ENCODE measurements around the gene INTS11.

Gene INTS11

DNA sequence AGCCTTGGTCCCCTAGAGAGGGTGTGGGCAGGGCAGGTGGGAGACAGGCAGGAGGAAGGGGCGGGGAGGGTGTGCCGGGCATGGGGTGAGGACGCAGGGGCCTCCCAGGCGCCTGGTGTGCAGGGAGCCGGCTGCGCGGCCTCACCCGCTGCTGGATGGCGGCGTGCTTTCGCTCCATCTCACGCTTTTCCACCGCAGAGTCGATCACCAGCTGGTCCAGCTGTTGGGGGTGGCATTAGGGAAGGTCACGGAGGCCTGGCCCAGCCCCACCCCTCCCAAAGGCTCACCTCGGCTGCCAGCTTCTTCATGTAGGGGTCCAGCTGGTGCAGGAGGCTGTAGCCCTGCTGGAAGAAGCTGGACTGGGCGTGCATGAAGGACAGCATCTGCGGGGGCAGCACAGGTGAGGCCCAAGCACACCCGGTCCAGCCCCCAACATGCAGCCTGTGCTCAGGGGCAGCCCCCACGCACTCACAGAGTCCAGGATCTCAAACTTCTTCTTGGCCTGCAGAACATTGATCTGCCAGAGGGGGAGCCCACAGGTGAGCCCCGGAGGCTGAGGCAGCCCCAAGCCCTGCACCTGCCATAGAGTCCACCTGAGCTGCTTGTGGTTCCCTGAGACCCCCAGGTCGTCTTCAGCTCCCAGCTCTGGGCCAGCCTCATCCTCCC is 24.6 kb downstream of the INTS11 start:
- Mint-ChIP-seq H3K27me3 (no peaks in the 10 kb centered on the region), H3K36me3 (no peaks in the 10 kb centered on the region), H3K27ac (no peak overlapping the region), H3K4me3 (no peak overlapping the region), H3K9me3 (ENCODE audit: low read depth) (no peaks in the 10 kb centered on the region), H3K4me1 (ENCODE audit: low read depth) (no peaks in the 10 kb centered on the region)

DNA sequence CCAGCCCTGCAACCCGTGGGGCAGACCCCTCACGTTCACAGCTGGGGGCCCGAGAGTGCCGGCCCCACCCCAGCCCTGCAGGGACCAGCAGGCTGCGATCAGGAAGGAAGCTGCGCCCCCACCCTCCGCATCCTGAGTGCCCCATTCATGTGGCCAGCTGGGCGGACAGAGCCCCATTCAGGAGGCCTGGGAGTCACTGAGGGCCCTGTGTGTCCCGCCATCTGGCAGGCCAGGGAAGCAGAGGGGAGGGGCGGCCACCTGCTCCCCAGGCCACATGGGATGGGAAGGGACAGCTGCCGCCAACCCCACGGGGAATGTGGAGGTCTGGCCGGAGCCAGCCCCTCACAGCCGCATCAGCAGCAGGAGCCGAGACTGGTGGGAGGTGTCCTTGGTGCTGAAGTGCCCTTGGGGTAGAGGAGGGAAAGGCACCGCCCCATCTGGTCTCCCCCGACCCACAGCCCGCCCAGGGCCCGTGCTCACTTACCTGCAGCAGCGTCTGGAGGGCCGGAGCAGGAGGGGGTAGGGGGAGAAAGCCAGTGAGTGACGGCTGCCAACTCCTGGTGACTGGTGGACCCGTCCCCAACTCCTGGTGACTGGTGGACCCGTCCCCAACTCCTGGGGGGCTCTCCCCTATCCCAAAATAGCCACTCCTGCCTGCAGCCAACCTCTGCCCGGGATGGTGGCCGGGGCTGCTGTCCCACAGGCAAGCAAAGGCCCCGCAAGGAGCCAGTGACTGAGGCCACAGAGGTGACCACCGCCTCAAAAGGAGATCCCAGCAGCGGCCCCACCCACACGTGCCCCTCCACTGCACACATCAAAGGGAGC is 25.4 kb downstream of the INTS11 start:
- Mint-ChIP-seq H3K27me3 (no peaks in the 10 kb centered on the region), H3K27ac (no peak overlapping the region), H3K4me1 (ENCODE audit: low read depth) (no peaks in the 10 kb centered on the region), H3K4me3 (no peak overlapping the region), H3K9me3 (ENCODE audit: low read depth) (no peaks in the 10 kb centered on the region), H3K36me3 (no peaks in the 10 kb centered on the region)

DNA sequence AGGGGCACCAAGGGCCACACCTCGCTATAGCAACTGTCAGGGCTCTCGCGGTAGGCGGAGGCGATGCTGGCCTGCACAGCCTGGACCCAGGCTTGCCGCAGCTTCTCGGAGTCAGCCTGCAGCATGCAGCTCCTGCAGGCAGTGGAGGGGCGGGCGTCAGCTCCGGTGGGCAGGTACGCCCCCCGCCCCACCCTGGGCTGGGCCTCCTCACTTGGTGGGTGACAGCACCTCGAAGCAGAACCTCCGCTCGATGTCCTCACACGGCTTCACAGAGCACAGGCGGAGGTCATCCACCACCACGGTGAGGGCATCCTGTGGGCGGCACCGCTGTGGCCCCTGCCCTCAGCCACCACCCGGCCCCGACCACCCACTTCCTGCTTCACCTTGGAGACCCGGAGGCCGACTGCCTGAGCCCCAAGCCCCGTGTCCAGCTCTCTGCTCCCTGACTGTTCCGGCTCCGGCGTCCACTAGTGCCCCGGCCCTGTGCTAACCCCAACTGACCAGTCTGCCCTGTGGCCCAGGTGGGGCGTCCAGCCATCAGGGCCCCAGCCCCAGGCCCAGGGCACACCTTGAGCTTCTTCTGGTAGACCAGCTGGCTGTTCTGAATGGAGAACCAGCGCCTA is 26.5 kb downstream of the INTS11 start:
- H3K4me3 Mint-ChIP-seq = no peak overlapping the region
- H3K36me3 Mint-ChIP-seq = no peaks in the 10 kb centered on the region
- no peaks in the 10 kb centered on the region for H3K27me3 Mint-ChIP-seq
- no peak overlapping the region for H3K27ac Mint-ChIP-seq
- H3K9me3 Mint-ChIP-seq (ENCODE audit: low read depth) = no peaks in the 10 kb centered on the region
- no peaks in the 10 kb centered on the region for H3K4me1 Mint-ChIP-seq (ENCODE audit: low read depth)

DNA sequence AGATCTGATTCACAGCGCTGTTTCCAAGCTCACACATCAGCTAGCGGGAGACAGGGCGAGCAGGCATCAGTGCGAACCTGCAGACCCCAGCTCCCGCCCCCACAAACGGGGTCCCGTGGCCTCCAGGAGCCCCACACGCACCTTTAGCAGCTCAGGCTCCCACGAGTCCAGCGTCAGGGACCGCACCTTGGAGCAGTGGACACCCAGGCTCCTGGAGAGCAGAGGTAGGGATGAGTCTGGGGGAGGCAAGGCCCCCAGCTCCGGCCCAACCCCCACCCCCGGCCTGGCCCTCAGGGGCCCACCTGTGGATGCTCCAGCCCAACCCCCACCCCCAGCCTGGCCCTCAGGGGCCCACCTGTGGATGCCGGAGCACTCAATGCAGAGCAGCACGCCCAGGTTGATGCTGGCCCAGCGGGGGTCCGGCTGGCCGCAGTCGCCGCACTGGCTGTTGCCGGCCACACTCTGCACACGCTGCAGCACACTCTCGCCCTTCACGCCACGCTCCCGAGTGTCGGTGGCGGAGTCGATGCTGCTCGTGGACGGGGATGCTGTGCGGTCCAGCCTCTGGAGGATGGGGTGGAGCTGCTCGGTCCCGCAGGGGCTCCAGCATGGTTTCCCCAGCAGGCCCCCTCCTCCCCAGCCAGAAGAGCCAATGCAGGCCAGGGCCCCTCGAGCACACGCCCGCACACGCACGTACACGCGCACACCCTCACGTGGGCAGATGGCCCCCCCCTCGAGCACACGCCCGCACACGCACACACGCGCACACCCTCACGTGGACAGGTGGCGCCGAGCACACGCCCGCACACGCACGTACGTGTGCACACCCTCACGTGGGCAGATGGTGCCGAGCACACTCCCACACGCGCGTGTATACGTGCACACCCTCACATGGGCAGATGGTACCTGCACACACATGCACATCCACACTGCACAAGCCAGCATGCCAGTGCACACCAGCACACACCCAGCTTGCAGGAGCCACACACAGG is 28.1 kb downstream of the INTS11 start:
- H3K27ac Mint-ChIP-seq = no peak overlapping the region
- peaks cover 3% of the 10 kb centered on the region for H3K4me1 Mint-ChIP-seq (ENCODE audit: low read depth)
- no peaks in the 10 kb centered on the region for H3K27me3 Mint-ChIP-seq
- H3K36me3 Mint-ChIP-seq = no peaks in the 10 kb centered on the region
- H3K4me3 Mint-ChIP-seq = no peak overlapping the region
- H3K9me3 Mint-ChIP-seq (ENCODE audit: low read depth) = no peaks in the 10 kb centered on the region

DNA sequence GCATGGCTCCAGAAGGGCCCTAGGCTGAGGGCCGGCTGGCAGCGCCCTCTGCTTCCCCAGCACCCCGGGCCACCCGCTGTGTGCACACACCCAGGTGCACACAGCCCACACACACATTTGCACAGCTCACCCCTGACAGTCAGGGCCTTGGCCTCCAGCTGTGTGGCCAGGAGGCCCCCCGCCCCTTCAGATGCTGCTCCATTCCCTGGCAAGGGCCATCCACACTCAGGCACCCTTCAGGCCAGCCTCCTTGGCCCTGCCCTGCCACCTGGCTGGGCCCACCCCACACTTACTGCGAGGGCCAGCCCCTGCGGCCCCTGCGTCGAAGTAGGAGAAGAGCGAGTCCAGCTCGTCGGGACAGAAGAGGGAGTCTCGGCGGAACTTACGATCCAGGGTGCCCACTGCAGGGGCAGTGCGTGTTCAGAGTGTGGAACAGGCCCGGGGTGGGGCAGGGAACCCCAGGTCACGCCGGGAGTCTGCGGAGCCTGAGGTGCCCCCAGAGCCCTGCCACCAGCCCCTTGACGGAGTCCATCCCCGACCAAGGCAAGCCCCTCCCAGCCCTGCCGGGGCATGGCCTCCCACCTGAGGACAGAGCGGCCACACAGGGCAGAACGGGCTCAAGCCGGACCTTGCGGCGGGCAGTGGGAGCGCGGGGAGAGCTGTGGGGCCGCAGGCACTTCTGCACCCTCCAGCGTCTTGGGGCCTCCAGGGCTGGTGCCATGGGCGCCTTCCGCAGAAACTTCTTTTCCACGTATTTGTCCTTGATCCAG is 29.1 kb downstream of the INTS11 start:
- Mint-ChIP-seq H3K9me3 (ENCODE audit: low read depth) (no peaks in the 10 kb centered on the region), H3K27ac (no peak overlapping the region), H3K27me3 (no peaks in the 10 kb centered on the region), H3K36me3 (no peaks in the 10 kb centered on the region), H3K4me3 (no peak overlapping the region), H3K4me1 (ENCODE audit: low read depth) (peaks cover 3% of the 10 kb centered on the region)

DNA sequence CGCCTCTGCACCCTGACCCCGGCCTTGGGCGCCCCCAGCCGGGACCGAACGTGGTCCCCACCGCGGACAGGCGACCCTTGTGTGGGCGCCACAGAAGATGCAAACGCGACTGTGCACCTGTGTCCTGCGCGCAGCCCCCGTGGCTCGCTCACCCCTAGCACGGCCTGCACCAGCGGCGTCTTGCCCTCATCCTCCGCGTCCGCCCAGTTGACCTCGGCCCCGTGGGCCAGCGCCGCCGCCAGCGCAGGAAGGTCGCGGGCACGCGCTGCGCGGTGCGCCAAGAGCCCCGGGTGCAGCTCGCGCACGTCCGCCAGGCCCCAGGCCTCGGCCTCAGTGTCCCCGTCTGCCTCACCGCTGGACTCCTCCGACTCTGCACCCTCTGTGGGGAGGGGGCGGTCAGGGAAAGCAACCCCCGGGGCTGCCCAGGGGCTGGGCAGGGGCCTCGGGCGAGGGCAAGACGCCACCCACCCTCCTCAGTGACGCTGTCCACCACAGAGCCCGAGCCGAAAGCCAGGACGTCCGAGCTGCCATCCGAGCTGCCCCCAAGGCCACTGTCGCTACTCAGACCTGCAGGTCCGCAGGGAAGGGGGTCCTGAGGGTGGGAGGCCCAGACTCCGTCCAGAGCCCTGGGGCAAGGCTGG is 30.1 kb downstream of the INTS11 start:
- Mint-ChIP-seq H3K36me3 (no peaks in the 10 kb centered on the region), H3K27ac (no peak overlapping the region), H3K4me3 (no peak overlapping the region), H3K9me3 (ENCODE audit: low read depth) (no peaks in the 10 kb centered on the region), H3K4me1 (ENCODE audit: low read depth) (peaks cover 3% of the 10 kb centered on the region), H3K27me3 (no peaks in the 10 kb centered on the region)

DNA sequence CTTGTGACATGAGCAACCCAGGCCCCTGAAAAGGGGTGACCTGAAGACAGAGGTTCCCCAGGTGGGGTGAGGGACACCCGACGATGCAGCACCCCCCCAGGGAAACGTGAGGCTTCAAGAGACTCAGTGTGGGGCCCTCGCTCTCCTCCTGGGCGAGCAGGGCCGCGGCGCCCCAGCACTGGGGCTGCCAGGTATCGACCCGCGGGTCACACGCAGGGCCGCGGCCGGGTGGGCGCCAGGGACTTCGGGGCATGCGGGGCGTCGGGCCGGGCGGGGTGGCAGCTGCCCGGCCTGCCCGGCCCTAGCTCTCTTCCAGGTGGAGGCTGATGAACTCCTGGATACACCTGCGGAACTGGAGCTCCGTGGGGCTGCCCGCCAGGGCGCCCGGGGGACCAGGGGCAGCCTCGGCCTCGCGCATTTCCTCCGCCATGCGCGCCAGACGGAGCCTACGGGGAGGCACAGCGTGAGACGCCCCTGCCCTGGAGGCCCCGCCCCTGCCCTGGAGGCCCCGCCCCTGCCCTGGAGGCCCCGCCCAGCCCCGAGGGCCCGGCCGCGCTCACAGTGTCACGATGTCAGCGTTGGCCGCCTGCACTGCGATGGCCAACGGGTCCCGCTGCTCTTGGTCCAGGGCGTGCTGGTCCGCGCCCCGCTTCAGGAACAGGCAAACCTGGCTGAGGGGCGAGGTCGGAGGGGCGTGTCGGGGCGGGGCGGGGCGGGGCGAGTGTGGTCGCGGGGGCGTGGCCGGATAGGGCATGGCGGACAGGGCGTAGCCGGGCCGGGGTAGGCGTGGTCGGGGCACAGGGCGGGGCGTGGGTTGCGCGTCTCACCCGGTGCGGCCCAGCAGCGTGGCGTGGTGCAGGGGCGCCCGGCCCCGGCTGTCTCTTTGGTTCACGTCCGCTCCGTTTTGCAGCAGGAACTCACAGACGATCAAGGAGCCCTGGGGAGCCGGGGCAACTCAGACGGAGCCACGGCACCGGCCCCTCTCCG is 30.9 kb downstream of the INTS11 start:
- Mint-ChIP-seq H3K27ac (no peak overlapping the region), H3K27me3 (no peaks in the 10 kb centered on the region), H3K4me1 (ENCODE audit: low read depth) (peaks cover 3% of the 10 kb centered on the region), H3K4me3 (no peak overlapping the region), H3K9me3 (ENCODE audit: low read depth) (no peaks in the 10 kb centered on the region), H3K36me3 (no peaks in the 10 kb centered on the region)

DNA sequence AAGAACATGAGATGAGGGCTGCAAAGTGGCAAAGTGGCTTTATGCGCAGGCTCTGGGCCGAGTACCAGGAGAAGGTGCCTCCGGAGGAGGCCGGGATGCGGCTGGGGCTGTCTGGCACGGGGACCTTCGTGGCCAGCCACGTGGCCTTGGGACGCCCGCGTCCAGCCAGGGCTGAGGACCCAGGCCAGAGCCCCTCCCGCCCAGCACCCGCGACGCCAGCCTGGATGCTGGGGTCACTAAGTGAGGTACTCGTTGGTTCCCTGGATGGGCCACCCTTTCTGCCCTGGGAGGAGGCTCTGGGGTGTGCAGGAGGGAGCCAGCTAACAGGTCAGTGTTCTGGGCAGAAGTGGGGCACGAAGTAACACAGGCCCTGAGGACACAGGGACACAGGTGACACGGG is 31.6 kb downstream of the INTS11 start:
- H3K27me3 Mint-ChIP-seq = no peaks in the 10 kb centered on the region
- H3K27ac Mint-ChIP-seq = no peak overlapping the region
- H3K9me3 Mint-ChIP-seq (ENCODE audit: low read depth) = no peaks in the 10 kb centered on the region
- H3K4me3 Mint-ChIP-seq = no peak overlapping the region
- H3K4me1 Mint-ChIP-seq (ENCODE audit: low read depth) = peaks cover 3% of the 10 kb centered on the region
- no peaks in the 10 kb centered on the region for H3K36me3 Mint-ChIP-seq

DNA sequence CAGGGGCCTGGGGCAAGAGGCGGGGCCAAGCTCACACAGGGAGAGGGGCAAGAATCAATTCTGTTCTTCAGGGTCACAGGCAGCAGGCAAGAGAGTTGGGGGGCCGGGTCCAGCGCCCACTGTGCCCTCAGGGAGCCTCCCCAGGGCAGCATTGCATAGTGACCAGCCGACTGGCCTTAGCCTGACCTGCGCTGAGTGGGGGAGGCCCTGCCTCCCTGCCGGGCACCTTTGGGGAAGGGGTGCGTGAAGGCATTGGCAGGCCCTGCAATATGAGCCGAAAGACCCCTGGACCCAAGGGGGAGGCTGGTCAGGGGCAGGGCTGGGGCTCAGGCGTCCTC is 32.0 kb downstream of the INTS11 start:
- Mint-ChIP-seq H3K27me3 (no peaks in the 10 kb centered on the region), H3K4me1 (ENCODE audit: low read depth) (peaks cover 3% of the 10 kb centered on the region), H3K4me3 (no peak overlapping the region), H3K9me3 (ENCODE audit: low read depth) (no peaks in the 10 kb centered on the region), H3K27ac (no peak overlapping the region), H3K36me3 (no peaks in the 10 kb centered on the region)

DNA sequence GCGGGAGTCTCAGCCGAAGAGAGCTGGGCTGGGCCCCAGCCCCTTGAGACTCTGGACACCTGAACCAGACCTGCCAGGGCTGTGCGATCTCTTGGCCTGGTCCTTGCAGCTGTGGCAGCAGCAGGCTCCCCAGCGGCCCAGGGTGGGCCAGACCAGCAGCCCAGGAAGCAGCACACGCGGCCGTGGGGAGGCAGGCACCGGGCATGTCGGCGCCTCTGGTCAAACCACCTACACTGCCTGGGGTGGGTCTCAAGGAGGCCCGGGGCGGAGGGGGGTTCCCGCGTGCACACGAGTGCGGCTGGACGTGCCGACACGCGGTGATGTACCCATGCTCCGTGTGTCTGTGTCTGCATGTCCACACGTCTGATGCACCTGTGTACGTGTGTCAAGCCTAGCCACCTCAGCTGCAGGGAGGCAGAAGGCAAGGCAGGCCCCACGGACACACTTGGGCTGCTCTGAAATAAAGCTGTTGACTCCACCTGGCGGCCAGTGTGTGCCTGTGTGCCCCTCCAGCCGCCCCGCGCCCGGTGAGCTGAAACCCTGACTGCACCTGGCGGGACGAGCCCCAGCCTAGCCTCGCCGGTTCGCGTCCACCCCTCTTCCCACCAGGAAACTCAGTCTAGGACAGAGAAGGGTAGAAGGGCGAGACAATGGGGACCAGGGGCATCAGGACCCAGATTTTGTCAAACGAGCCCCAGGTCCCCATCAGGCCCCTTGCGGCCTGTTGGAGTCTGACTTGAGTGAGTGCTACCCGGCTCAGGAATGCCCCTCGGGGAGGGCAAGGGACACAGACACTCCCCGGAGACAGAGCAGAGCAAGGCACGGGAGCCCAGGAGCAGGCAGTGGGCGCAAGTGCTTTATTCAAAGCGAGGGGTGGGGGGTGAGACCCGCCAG is 32.7 kb downstream of the INTS11 start:
- H3K4me3 Mint-ChIP-seq = no peak overlapping the region
- H3K36me3 Mint-ChIP-seq = no peaks in the 10 kb centered on the region
- no peaks in the 10 kb centered on the region for H3K9me3 Mint-ChIP-seq (ENCODE audit: low read depth)
- no peak overlapping the region for H3K27ac Mint-ChIP-seq
- no peaks in the 10 kb centered on the region for H3K27me3 Mint-ChIP-seq
- H3K4me1 Mint-ChIP-seq (ENCODE audit: low read depth) = peaks cover 3% of the 10 kb centered on the region

DNA sequence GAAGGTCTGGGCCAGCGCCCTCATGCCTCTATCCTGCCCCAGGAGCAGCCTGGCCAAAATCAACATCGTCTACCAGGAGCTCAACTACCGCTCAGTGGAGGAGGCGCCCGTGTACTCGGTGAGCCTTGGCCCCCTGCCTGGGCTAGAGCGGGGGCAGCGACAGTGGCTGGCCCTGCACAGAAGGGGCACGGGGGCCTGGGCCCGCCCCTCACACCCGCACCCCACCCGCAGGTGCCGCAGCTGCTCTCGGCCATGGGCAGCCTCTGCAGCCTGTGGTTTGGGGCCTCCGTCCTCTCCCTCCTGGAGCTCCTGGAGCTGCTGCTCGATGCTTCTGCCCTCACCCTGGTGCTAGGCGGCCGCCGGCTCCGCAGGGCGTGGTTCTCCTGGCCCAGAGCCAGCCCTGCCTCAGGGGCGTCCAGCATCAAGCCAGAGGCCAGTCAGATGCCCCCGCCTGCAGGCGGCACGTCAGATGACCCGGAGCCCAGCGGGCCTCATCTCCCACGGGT is 33.4 kb downstream of the INTS11 start:
- H3K4me1 Mint-ChIP-seq (ENCODE audit: low read depth) = peaks cover 3% of the 10 kb centered on the region
- H3K27me3 Mint-ChIP-seq = no peaks in the 10 kb centered on the region
- H3K9me3 Mint-ChIP-seq (ENCODE audit: low read depth) = no peaks in the 10 kb centered on the region
- H3K27ac Mint-ChIP-seq = no peak overlapping the region
- no peak overlapping the region for H3K4me3 Mint-ChIP-seq
- no peaks in the 10 kb centered on the region for H3K36me3 Mint-ChIP-seq

DNA sequence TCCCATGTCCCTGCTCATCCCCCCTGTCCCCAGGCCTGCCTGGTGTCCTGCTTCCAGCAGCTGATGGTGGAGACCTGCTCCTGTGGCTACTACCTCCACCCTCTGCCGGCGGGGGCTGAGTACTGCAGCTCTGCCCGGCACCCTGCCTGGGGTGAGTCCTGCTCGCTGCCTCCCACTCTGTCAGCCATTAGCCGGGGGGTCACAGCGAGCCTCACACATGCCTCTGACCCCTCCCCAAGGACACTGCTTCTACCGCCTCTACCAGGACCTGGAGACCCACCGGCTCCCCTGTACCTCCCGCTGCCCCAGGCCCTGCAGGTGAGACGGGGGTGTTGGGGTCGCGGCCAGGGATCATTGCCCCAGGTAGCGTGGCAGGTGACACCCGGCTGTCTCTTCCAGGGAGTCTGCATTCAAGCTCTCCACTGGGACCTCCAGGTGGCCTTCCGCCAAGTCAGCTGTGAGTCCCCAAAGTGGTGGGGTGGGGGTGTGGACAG is 34.2 kb downstream of the INTS11 start:
- Mint-ChIP-seq H3K9me3 (ENCODE audit: low read depth) (no peaks in the 10 kb centered on the region), H3K4me1 (ENCODE audit: low read depth) (peaks cover 3% of the 10 kb centered on the region), H3K4me3 (no peak overlapping the region), H3K27me3 (no peaks in the 10 kb centered on the region), H3K36me3 (no peaks in the 10 kb centered on the region), H3K27ac (no peak overlapping the region)

Data from activated naive CD8-positive, alpha-beta T cell (primary cell).